HL-60/S4 treated with retinoic acid at 250 ng/mL for 4 days and 3 days (cell line): Measurements from ENCODE around the gene PRDM16.

Source experiments
- in situ Hi-C: fragments of 300-500 bp; cut with MboI; formaldehyde crosslinking; loops from 2 replicates; pipeline ENCODE4 v1.7.0; 2022; ENCODE audit warnings: low sequenced_read_pairs

The PRDM16 gene

GRCh38 chr1:3312898-3313575 is 244.0 kb downstream of the PRDM16 start:
- in situ Hi-C loops, result loop anchor here (25.0 kb wide), 1 partner anchor 301 kb away; the partner anchor contains the start of gene ACTRT2

- in situ Hi-C loops, result loop anchor here (25.0 kb wide), 1 partner anchor 301 kb away; the partner anchor contains the start of gene ACTRT2
Measured at GRCh38 chr1:3313576-3313950, 244.6 kb downstream of the PRDM16 start.

GRCh38 chr1:3314491-3315381 is 245.7 kb downstream of the PRDM16 start:
- in situ Hi-C loops, result loop anchor here (25.0 kb wide), 1 partner anchor 302 kb away; the partner anchor contains the start of gene ACTRT2

- in situ Hi-C loops, result loop anchor here (25.0 kb wide), 1 partner anchor 303 kb away; the partner anchor contains the start of gene ACTRT2
Measured at GRCh38 chr1:3315399-3316339, 246.7 kb downstream of the PRDM16 start.

GRCh38 chr1:3316340-3316943 is 247.4 kb downstream of the PRDM16 start:
- in situ Hi-C loops, result loop anchor here (25.0 kb wide), 1 partner anchor 304 kb away; the partner anchor contains the start of gene ACTRT2

- in situ Hi-C loops, result loop anchor here (25.0 kb wide), 1 partner anchor 305 kb away; the partner anchor contains the start of gene ACTRT2
Measured at GRCh38 chr1:3317456-3317855, 248.5 kb downstream of the PRDM16 start.

- in situ Hi-C loops, result loop anchor here (25.0 kb wide), 1 partner anchor 306 kb away; the partner anchor contains the start of gene ACTRT2
Measured at GRCh38 chr1:3318329-3318728, 249.3 kb downstream of the PRDM16 start.

GRCh38 chr1:3319874-3320245 is 250.9 kb downstream of the PRDM16 start:
- in situ Hi-C loops, result loop anchor here (25.0 kb wide), 1 partner anchor 308 kb away; the partner anchor contains the start of gene ACTRT2

- in situ Hi-C loops, result loop anchor here (25.0 kb wide), 1 partner anchor 308 kb away; the partner anchor contains the start of gene ACTRT2
Measured at GRCh38 chr1:3320246-3321152, 251.5 kb downstream of the PRDM16 start.

- in situ Hi-C loops, result loop anchor here (25.0 kb wide), 1 partner anchor 310 kb away; the partner anchor contains the start of gene ACTRT2
Measured at GRCh38 chr1:3321559-3322449, 252.8 kb downstream of the PRDM16 start.

- in situ Hi-C loops, result loop anchor here (25.0 kb wide), 1 partner anchor 310 kb away; the partner anchor contains the start of gene ACTRT2
Measured at GRCh38 chr1:3322450-3323020, 253.5 kb downstream of the PRDM16 start.

GRCh38 chr1:3323021-3323795 is 254.2 kb downstream of the PRDM16 start:
- in situ Hi-C loops, result loop anchor here (25.0 kb wide), 1 partner anchor 311 kb away; the partner anchor contains the start of gene ACTRT2

GRCh38 chr1:3323796-3324703 is 255.0 kb downstream of the PRDM16 start:
- in situ Hi-C loops, result loop anchor here (25.0 kb wide), 1 partner anchor 312 kb away; the partner anchor contains the start of gene ACTRT2

- in situ Hi-C loops, result loop anchor here (25.0 kb wide), 1 partner anchor 313 kb away; the partner anchor contains the start of gene ACTRT2
Measured at GRCh38 chr1:3324704-3325535, 255.9 kb downstream of the PRDM16 start.
